Fibroblast of lung (primary cell): ENCODE data around the gene JMJD6. TPM values are rescaled to one million over a fixed set of nuclear protein-coding genes. Genes with fewer than 3 reads are reported as not detected.
"Not testable (repeated sequence)": the region's sequence is repeated elsewhere in the genome, so short reads cannot be mapped to it uniquely, and the experiment has no call there.

Experiments used
- DNase-seq, 2 donors: peaks; one replicate each; pipeline versions ENCODE4 v3.0.0 to v3.0.0-alpha.2; 2010; ENCODE audit warnings: low read depth in 2 of 2
- H2AFZ ChIP-seq: 2 replicates; pipeline ENCODE4 v1.5.1; 2012; ENCODE audit warnings: low read length, control low read depth, inconsistent platforms
- H3K27ac ChIP-seq: 2 replicates; pipeline ENCODE4 v1.5.1; 2011; ENCODE audit warnings: low read length, control low read depth; ENCODE audit not compliant: insufficient read depth
- H3K27me3 ChIP-seq: 2 replicates; pipeline ENCODE4 v1.5.1; 2011; ENCODE audit warnings: mild to moderate bottlenecking, low read length; ENCODE audit not compliant: control insufficient read depth, insufficient read depth
- H3K36me3 ChIP-seq: 2 replicates; pipeline ENCODE4 v1.5.1; 2011; ENCODE audit warnings: low read length; ENCODE audit not compliant: control insufficient read depth, insufficient read depth
- H3K4me1 ChIP-seq: 2 replicates; pipeline ENCODE4 v1.5.1; 2011; ENCODE audit warnings: low read length; ENCODE audit not compliant: control insufficient read depth, insufficient read depth; ENCODE audit errors: extremely low read depth
- H3K4me2 ChIP-seq: 2 replicates; pipeline ENCODE4 v1.5.1; 2011; ENCODE audit warnings: low read length, control low read depth; ENCODE audit not compliant: insufficient read depth; ENCODE audit errors: extremely low read depth
- H3K4me3 ChIP-seq, 4 experiments: fragments of 200-600 bp in 1 of 4; sonication (generic) in 1 of 4; replicated peaks in 1 of 4; 2 replicates each; pipeline ENCODE4 v1.5.1; 2011 to 2016; ENCODE audit warnings: low read length in 4 of 4, low read depth in 3 of 4, mild to moderate bottlenecking in 3 of 4, control low read depth in 2 of 4, inconsistent platforms in 1 of 4, mixed read lengths in 1 of 4; ENCODE audit not compliant: insufficient read depth in 1 of 4; ENCODE audit errors: control extremely low read depth in 1 of 4
- H3K79me2 ChIP-seq: 2 replicates; pipeline ENCODE4 v1.5.1; 2012; ENCODE audit warnings: mild to moderate bottlenecking, low read length, inconsistent platforms; ENCODE audit not compliant: control insufficient read depth, insufficient read depth
- H3K9ac ChIP-seq: 2 replicates; pipeline ENCODE4 v1.5.1; 2011; ENCODE audit warnings: mild to moderate bottlenecking, low read length, control low read depth; ENCODE audit not compliant: insufficient read depth
- H3K9me3 ChIP-seq: 2 replicates; pipeline ENCODE4 v1.5.1; 2012; ENCODE audit warnings: low read depth, low read length; ENCODE audit not compliant: control insufficient read depth, insufficient read depth
- H4K20me1 ChIP-seq: 2 replicates; pipeline ENCODE4 v1.5.1; 2011; ENCODE audit warnings: low read length; ENCODE audit not compliant: control insufficient read depth, insufficient read depth; ENCODE audit errors: extremely low read depth
- EZH2 ChIP-seq: IDR thresholded peaks from 2 replicates; pipeline ENCODE4 v1.5.1; 2012; ENCODE audit warnings: low read length, control low read depth, mild to moderate bottlenecking; ENCODE audit errors: missing control alignments
- polyA plus RNA-seq, 2 donors: library from polyadenylated mRNA; depleted of rRNA in 1 of 2; stranded (reverse) in 1 of 2; unstranded in 1 of 2; fragments of >200 nt; gene quantifications; 2 replicates each; pipeline ENCODE4 v1.2.1, GENCODE V29; 2011 to 2012; ENCODE audit warnings: missing spikeins in 1 of 2
- total RNA-seq: library from RNA; depleted of rRNA; stranded (reverse); fragments of >200 nt; gene quantifications from 2 replicates; pipeline ENCODE4 v1.2.1, GENCODE V29; 2014
- TF ChIP-seq, protein P1 (sequence below), 2 donors: IDR thresholded peaks in 1 of 2; conservative IDR thresholded peaks in 1 of 2; 1 replicate in 1 of 2; 2 replicates in 1 of 2; pipeline ENCODE4 v1.5.1; 2011 to 2012; ENCODE audit warnings: low read length in 2 of 2, control low read depth in 1 of 2, inconsistent platforms in 1 of 2, low read depth in 1 of 2, mild to moderate bottlenecking in 1 of 2

The JMJD6 gene
- total and polyA plus RNA-seq, 2 donors (not counting 1 experiment from before 2014, with no cell fraction given): 16.2 to 17.7 TPM

DNA sequence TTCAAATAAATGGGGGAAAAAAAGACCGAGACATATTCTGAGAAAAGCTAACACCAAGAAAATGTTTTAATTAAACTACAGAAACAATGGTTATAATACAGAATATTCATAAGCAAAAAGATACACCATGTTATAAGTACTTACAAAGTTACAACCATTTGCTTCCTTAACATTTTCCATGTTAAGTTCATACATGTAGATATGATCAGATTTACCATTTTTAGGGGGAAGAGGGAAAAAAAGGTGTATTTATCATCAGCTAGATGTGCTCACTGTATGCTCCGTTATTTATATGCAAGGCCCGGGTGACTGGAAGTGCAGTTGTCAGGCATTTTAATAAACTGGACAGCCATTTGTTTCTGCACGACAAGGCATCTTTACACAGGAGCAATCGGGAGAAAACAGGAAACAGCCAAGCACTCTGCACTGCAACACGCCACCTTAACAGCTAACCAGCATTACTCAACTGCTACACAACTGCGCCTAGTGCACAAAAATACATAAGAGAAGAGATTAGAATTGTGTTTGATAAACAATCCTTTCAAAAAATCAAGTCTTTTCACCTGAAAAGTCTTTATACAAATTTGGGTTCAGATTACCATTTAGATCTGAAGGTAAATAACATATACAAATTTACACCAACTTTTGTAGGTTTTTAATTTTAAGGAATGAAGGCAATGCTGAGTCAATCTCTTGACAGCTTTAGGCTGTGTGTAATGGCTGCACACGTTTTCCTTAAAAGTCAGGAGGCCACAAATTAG lies 7.9 kb upstream of the JMJD6 start:
- no peaks in the 10 kb centered on the region for H3K27me3 ChIP-seq

DNA sequence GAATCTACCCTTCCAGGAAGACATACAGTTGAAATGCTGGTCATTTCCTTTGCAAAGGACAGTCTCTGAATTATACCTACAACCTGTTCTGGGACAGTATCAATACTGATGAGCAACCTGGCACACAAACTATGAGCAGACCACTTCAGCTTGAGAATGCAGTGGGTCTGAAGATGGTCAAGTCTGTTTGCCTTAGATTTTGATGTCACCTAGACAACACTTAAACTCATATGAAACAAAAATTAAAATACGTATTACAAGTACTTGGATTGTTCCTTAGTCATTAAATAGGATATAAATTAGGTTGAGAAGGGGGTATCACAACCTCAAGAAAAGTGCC lies 7.2 kb upstream of the JMJD6 start:
- Histone ChIP-seq H3K9ac (no peak overlapping the region), H3K4me2 (peak overlapping the region; percentile 66), H2AFZ (no peak overlapping the region), H3K27ac (no peak overlapping the region), H3K4me1 (peaks cover 5% of the 10 kb centered on the region), H3K36me3 (peaks cover 14% of the 10 kb centered on the region), H3K4me3 (peak overlapping the region; percentile 16 to 96 (median 94)), H4K20me1 (no peaks in the 10 kb centered on the region), H3K9me3 (no peaks in the 10 kb centered on the region), H3K79me2 (peaks cover 66% of the 10 kb centered on the region), H3K27me3 (no peaks in the 10 kb centered on the region)
- no peak for DNase-seq
- no peak for TF ChIP-seq EZH2
- TF ChIP-seq, protein P1, sequence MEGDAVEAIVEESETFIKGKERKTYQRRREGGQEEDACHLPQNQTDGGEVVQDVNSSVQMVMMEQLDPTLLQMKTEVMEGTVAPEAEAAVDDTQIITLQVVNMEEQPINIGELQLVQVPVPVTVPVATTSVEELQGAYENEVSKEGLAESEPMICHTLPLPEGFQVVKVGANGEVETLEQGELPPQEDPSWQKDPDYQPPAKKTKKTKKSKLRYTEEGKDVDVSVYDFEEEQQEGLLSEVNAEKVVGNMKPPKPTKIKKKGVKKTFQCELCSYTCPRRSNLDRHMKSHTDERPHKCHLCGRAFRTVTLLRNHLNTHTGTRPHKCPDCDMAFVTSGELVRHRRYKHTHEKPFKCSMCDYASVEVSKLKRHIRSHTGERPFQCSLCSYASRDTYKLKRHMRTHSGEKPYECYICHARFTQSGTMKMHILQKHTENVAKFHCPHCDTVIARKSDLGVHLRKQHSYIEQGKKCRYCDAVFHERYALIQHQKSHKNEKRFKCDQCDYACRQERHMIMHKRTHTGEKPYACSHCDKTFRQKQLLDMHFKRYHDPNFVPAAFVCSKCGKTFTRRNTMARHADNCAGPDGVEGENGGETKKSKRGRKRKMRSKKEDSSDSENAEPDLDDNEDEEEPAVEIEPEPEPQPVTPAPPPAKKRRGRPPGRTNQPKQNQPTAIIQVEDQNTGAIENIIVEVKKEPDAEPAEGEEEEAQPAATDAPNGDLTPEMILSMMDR (conservative IDR thresholded peaks at IDR 0.05 in 1 of 2, IDR thresholded peaks at IDR 0.05 in 1 of 2; ENCODE audit: low read depth in 1 of 2, low read length in 2 of 2): no peak

More for the DNA sequence above, 7.9 kb upstream of the JMJD6 start:
- peaks cover 69% of the 10 kb centered on the region for H3K79me2 ChIP-seq
- peak overlapping the region; percentile 95 for H3K4me2 ChIP-seq
- peak overlapping the region; percentile 9 for H3K27ac ChIP-seq
- H3K36me3 ChIP-seq: peaks cover 14% of the 10 kb centered on the region
- no peak overlapping the region for H3K9ac ChIP-seq
- DNase-seq: peak; percentile 44 to 46
- peak overlapping the region; percentile 93 to 96 (median 94) for H3K4me3 ChIP-seq
- H3K9me3 ChIP-seq: no peaks in the 10 kb centered on the region
- no peaks in the 10 kb centered on the region for H4K20me1 ChIP-seq
- peaks cover 8% of the 10 kb centered on the region for H3K4me1 ChIP-seq
- no peak for TF ChIP-seq EZH2
- TF ChIP-seq, protein P1 (conservative IDR thresholded peaks at IDR 0.05 in 1 of 2, IDR thresholded peaks at IDR 0.05 in 1 of 2; ENCODE audit: low read depth in 1 of 2, low read length in 2 of 2): no peak
- no peak overlapping the region for H2AFZ ChIP-seq

DNA sequence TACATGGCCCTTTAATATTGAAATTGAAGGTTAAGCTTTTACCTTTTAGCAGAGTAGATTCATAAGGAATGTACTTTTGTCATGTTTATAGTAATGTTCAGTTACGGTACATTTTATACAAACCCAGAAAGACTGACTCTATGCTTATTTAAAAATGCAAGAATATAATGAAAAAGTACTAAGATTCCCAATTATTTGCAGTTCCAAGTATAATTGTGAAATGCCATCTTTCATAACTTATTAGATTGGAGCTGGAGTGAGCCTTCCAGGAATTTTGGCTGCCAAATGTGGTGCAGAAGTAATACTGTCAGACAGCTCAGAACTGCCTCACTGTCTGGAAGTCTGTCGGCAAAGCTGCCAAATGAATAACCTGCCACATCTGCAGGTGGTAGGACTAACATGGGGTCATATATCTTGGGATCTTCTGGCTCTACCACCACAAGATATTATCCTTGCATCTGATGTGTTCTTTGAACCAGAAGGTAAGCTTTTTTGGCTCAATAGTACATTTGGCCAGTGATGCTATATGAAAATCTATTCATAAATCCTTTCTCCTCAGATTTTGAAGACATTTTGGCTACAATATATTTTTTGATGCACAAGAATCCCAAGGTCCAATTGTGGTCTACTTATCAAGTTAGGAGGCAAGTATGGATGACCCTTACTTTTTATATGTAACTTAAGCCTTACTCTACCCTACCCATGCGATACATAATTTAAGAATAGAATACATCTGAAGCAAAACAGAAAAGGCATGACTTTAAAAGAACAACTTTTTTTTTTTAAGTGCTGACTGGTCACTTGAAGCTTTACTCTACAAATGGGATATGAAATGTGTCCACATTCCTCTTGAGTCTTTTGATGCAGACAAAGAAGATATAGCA lies 6.6 kb upstream of the JMJD6 start:
- Histone ChIP-seq H3K27me3 (no peaks in the 10 kb centered on the region), H3K79me2 (peaks cover 70% of the 10 kb centered on the region), H3K36me3 (peaks cover 14% of the 10 kb centered on the region), H3K4me3 (peak overlapping the region in 2 of 4 experiments; percentile 93 to 96), H3K9me3 (no peaks in the 10 kb centered on the region), H4K20me1 (no peaks in the 10 kb centered on the region), H2AFZ (no peak overlapping the region), H3K9ac (no peak overlapping the region), H3K27ac (no peak overlapping the region), H3K4me2 (peak overlapping the region; percentile 66), H3K4me1 (peaks cover 5% of the 10 kb centered on the region)
- no peak for TF ChIP-seq EZH2
- TF ChIP-seq, protein P1 (conservative IDR thresholded peaks at IDR 0.05 in 1 of 2, IDR thresholded peaks at IDR 0.05 in 1 of 2; ENCODE audit: low read depth in 1 of 2, low read length in 2 of 2): no peak
- peak; percentile 33 to 42 for DNase-seq

DNA sequence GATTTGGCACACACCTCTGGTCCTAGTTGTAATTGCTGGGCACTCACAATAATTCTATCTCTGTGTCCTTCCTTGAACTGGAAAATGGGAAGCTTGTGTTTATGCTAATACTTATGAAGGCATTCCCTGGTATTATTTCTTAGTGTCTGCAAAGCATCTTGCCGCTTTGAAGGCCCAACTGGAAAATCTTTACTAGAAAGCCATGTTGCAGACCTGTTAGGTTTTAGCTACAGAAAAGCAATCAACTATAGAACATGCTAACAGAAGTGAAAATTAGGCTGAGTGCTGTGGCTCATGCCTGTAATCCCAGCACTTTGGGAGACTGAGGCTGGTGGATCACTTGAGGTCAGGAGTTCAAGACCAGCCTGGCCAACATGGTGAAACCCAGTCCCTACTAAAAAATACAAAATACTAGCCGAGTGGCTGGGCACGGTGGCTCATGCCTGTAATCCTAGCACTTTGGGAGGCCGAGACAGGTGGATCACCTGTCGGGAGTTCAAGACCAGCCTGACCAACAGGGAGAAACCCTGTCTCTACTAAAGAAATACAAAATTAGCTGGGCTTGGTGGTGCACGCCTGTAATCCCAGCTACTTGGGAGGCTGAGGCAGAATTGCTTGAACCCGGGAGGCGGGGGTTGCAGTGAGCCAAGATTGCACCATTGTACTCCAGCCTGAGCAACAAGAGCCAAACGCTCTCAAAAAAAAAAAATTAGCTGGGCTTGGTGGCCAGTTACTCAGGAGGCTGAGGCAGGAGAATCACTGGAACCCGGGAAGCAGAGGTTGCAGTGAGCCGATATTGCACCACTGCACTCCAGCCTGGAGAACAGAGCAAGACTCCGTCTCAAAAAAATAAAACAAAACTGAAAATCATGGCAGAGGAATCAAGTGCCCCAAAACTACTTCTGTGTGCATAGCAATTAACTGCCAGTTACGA lies 5.7 kb upstream of the JMJD6 start:
- Histone ChIP-seq H3K79me2 (peaks cover 79% of the 10 kb centered on the region), H3K36me3 (peaks cover 14% of the 10 kb centered on the region)
- not testable (repeated sequence) for H3K27me3 ChIP-seq, H3K27ac ChIP-seq, H4K20me1 ChIP-seq, H3K4me1 ChIP-seq, H3K9ac ChIP-seq, H3K4me2 ChIP-seq, H3K9me3 ChIP-seq, H3K4me3 ChIP-seq, DNase-seq, H2AFZ ChIP-seq
